HepG2 (cell line): ENCODE results near the gene SLC19A1. TPM values are rescaled to one million over a fixed set of nuclear protein-coding genes. Genes with fewer than 3 reads are reported as not detected.

Experiments used
- ATAC-seq: fragments of 200-7000 bp; cut with Tn5 transposase; 3 replicates; pipeline ENCODE4 v1.9.1; 2020; ENCODE audit warnings: mild to moderate bottlenecking, moderate library complexity
- BruUV-seq: library from RNA; stranded (reverse); fragments of 400-500 nt; replicated peaks from 2 replicates; lab custom pipeline; 2021; lab: Mats Ljungman, UMichigan
- CTCF ChIA-PET: fragments of 300-600 bp; formaldehyde crosslinking; extraction: SDS; loops from one replicate; lab custom pipeline; 2021; ENCODE audit warnings: low total read pairs, inconsistent platforms, low intra/inter-chr PET ratio; lab: Yijun Ruan, JAX
- POLR2A ChIA-PET: fragments of 350-600 bp; sonication (Branson Sonifier 250); formaldehyde crosslinking; loops from one replicate; lab custom pipeline; 2020; ENCODE audit warnings: antibody characterized with exemption, inconsistent platforms; lab: Yijun Ruan, JAX
- DNase-seq: peaks from one replicate; pipeline ENCODE4 v3.0.0-alpha.2; 2015; ENCODE audit warnings: low spot score
- FAIRE-seq: peaks from 3 replicates; lab custom pipeline; 2011; peaks lifted over from hg19 to GRCh38; lab: Jason Lieb, UNC
- H2AFZ ChIP-seq: one replicate; pipeline ENCODE4 v1.6.1; 2011; ENCODE audit warnings: low read length, inconsistent platforms
- H3K27ac ChIP-seq: fragments of 300-600 bp; 3 replicates; pipeline ENCODE4 v1.8.0; 2011; ENCODE audit warnings: mixed run types, mild to moderate bottlenecking, mixed read lengths, low read length, inconsistent platforms; ENCODE audit not compliant: insufficient read depth; ENCODE audit errors: extremely low read length
- H3K27me3 ChIP-seq, 2 experiments: fragments of 200-600 bp in 1 of 2; 2 replicates in 1 of 2; 3 replicates in 1 of 2; pipeline versions ENCODE4 v1.6.0 to v1.8.0; 2011; ENCODE audit warnings: low read length in 2 of 2, mild to moderate bottlenecking in 2 of 2, moderate library complexity in 2 of 2, inconsistent platforms in 1 of 2; ENCODE audit not compliant: insufficient read depth in 2 of 2, control insufficient read depth in 1 of 2
- H3K36me3 ChIP-seq, 2 experiments: fragments of 200-600 bp in 1 of 2; replicated peaks in 1 of 2; 2 replicates in 1 of 2; 3 replicates in 1 of 2; pipeline versions ENCODE4 v1.5.1 to v1.8.0; 2011; ENCODE audit warnings: low read length in 2 of 2, inconsistent platforms in 1 of 2; ENCODE audit not compliant: insufficient read depth in 2 of 2, control insufficient read depth in 1 of 2
- H3K4me1 ChIP-seq: 2 replicates; pipeline ENCODE4 v1.5.1; 2012; ENCODE audit warnings: low read length, inconsistent platforms; ENCODE audit not compliant: insufficient read depth
- H3K4me2 ChIP-seq: 2 replicates; pipeline ENCODE4 v1.6.0; 2011; ENCODE audit warnings: low read depth, low read length, inconsistent platforms
- H3K4me3 ChIP-seq, 3 experiments: fragments of 200-600 bp in 1 of 3; sonication (generic), shearing (Covaris generic) in 1 of 3; replicated peaks in 1 of 3; 2 replicates each; pipeline ENCODE4 v1.5.1; 2011 to 2016; ENCODE audit warnings: low read length in 3 of 3, inconsistent platforms in 2 of 3, low read depth in 2 of 3, mild to moderate bottlenecking in 2 of 3, control low read depth in 1 of 3, mixed read lengths in 1 of 3; ENCODE audit not compliant: insufficient read depth in 1 of 3
- H3K79me2 ChIP-seq: one replicate; pipeline ENCODE4 v1.6.1; 2011; ENCODE audit warnings: low read length, inconsistent platforms; ENCODE audit not compliant: insufficient read depth
- H3K9ac ChIP-seq: 2 replicates; pipeline ENCODE4 v1.6.0; 2011; ENCODE audit warnings: mild to moderate bottlenecking, low read depth, low read length, inconsistent platforms; ENCODE audit not compliant: insufficient read depth
- H3K9me3 ChIP-seq: 2 replicates; pipeline ENCODE4 v1.5.1; 2012; ENCODE audit warnings: mild to moderate bottlenecking, low read length
- H4K20me1 ChIP-seq: 2 replicates; pipeline ENCODE4 v1.6.0; 2011; ENCODE audit warnings: inconsistent platforms, mild to moderate bottlenecking, low read length, moderate library complexity; ENCODE audit not compliant: insufficient read depth
- CHCHD3 ChIP-seq: sonication (generic); formaldehyde crosslinking; IDR thresholded peaks from 2 replicates; pipeline ENCODE4 v1.8.0; 2022; ENCODE audit warnings: mild to moderate bottlenecking, missing genetic modification reagents, moderate library complexity
- CREBL2 ChIP-seq: sonication (generic); formaldehyde crosslinking; IDR thresholded peaks from 2 replicates; pipeline ENCODE4 v1.8.1; 2023; ENCODE audit warnings: missing genetic modification reagents, mild to moderate bottlenecking, borderline replicate concordance
- HNF1B ChIP-seq: sonication (generic); formaldehyde crosslinking; IDR thresholded peaks from 2 replicates; pipeline ENCODE4 v1.5.1; 2020; ENCODE audit warnings: mild to moderate bottlenecking, moderate library complexity, missing genetic modification reagents
- HNRNPL ChIP-seq: fragments of 200-400 bp; formaldehyde crosslinking; IDR thresholded peaks from 2 replicates; pipeline ENCODE4 v1.6.1; 2017; ENCODE audit warnings: mild to moderate bottlenecking, low read depth, low read length
- TEAD3 ChIP-seq: optimal IDR thresholded peaks from 2 replicates; pipeline ENCODE3; 2016; ENCODE audit warnings: borderline replicate concordance
- ZBTB26 ChIP-seq: IDR thresholded peaks from 2 replicates; pipeline ENCODE4 v1.6.1; 2016; ENCODE audit warnings: missing compliant biosample characterization, missing genetic modification reagents, borderline replicate concordance
- ZFX ChIP-seq: sonication (generic); formaldehyde crosslinking; IDR thresholded peaks from 2 replicates; pipeline ENCODE4 v1.4.0; 2020; ENCODE audit warnings: mild to moderate bottlenecking, low read depth, missing genetic modification reagents, moderate library complexity
- ZNF446 ChIP-seq: sonication (generic); formaldehyde crosslinking; IDR thresholded peaks from 2 replicates; pipeline ENCODE4 v1.5.0; 2020; ENCODE audit warnings: mild to moderate bottlenecking, missing genetic modification reagents
- ZNF501 ChIP-seq: sonication (generic); formaldehyde crosslinking; IDR thresholded peaks from 2 replicates; pipeline ENCODE4 v1.5.1; 2020; ENCODE audit warnings: mild to moderate bottlenecking, moderate library complexity, missing genetic modification reagents
- ZNF556 ChIP-seq: sonication (generic); formaldehyde crosslinking; IDR thresholded peaks from 2 replicates; pipeline ENCODE4 v1.4.0; 2020; ENCODE audit warnings: mild to moderate bottlenecking, missing genetic modification reagents, borderline replicate concordance
- ZNF607 ChIP-seq: sonication (generic); formaldehyde crosslinking; IDR thresholded peaks from 2 replicates; pipeline ENCODE4 v1.5.1; 2020; ENCODE audit warnings: missing genetic modification reagents, mild to moderate bottlenecking, borderline replicate concordance
- ZNF687 ChIP-seq: sonication (generic); formaldehyde crosslinking; IDR thresholded peaks from 2 replicates; pipeline ENCODE4 v1.5.1; 2020; ENCODE audit warnings: mild to moderate bottlenecking, missing genetic modification reagents, moderate library complexity
- WGBS: methylation state at CpG from one replicate; pipeline ENCODE4 v1.1.6; 2017; ENCODE audit warnings: low lambda C conversion rate; 5-methylcytosine and 5-hydroxymethylcytosine counted together
- in situ Hi-C: cut with HindIII; loops from 2 replicates; pipeline ENCODE4 v1.10.0; 2017; ENCODE audit warnings: low pct_unique_long_range_greater_than_20kb; ENCODE audit not compliant: extremely low pct_ligation_motif_present
- intact Hi-C: fragments of 100-400 bp; cut with micrococcal nuclease; formaldehyde crosslinking; loops from one replicate; pipeline ENCODE4 v1.10.0; 2022; ENCODE audit not compliant: unreplicated experiment
- polyA plus RNA-seq, 8 experiments: library from polyadenylated mRNA; depleted of rRNA in 3 of 8; stranded (reverse) in 7 of 8; unstranded in 1 of 8; fragments of >200 nt; fragmentation: Illumina TruSeq in 4 of 8; extraction: Trizol in 4 of 8; gene quantifications; 2 replicates each; pipeline versions ENCODE4 v1.2.1 to v1.2.3, GENCODE V29; 2011 to 2016; ENCODE audit warnings: low read depth in 4 of 8, missing spikeins in 1 of 8, mixed read lengths in 1 of 8; ENCODE audit not compliant: insufficient read depth in 1 of 8
- total RNA-seq, 5 experiments: library from RNA; depleted of rRNA; stranded (reverse); fragments of >200 nt; fragmentation: Illumina TruSeq; extraction: Trizol; gene quantifications; 2 replicates each; pipeline ENCODE4 v1.2.3, GENCODE V29; 2016; ENCODE audit warnings: low read depth in 1 of 5
- TF ChIP-seq, protein P1 (sequence below): sonication (generic); formaldehyde crosslinking; conservative IDR thresholded peaks from 2 replicates; pipeline ENCODE4 v1.8.1; 2023; ENCODE audit warnings: missing genetic modification reagents

Gene SLC19A1
- total and polyA plus RNA-seq, 2 of the 13 experiments (the other 11 are each of a cell fraction or from before 2014, with no cell fraction given): 21.8 to 23.0 TPM

DNA sequence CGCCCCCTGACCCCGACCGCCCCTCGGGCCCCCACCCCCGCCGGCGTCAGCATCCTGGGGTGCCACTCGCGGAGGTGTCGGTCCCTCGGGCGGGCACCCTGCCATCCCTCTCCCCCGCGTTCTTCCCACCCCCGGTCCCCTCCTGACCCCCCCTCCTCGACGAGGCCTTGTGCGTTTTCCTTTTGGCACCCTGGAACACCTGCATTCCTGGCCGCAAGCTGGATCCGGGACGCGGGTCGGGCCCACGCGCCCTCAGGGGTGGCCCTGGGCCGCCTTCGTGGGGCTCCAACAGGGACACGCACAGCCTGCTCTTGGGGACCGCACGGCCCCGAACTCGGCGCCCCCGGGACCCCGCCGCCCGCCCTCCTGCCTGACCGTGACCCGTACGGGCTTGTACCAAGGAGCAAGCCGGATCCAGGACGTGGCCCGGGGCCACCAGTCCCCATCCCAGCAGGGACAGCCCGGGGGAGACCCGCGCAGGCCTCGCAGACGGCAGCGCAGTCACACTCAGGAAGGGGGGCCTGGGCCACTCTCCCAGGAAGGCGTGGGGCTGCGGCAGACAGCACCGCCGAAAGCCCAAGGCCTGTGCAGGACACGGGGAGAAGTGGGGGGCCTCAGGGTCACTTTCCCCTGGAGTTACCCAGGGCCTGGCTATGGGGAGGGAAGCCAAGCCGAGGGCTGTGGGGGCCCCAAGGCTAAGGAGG lies 579 bp upstream of the SLC19A1 start:
- peak overlapping the region; percentile 52; the same call in 1 of the 2 replicates for H3K9ac ChIP-seq
- POLR2A ChIA-PET: interaction anchor here (0.6 to 2.4 kb wide), 3 partner anchors 18 to 73 kb away, joined by 3 to 15 read pairs (median 3); no protein-coding TSS in a partner anchor
- ATAC-seq: no peak
- TF ChIP-seq ZBTB26 (CRISPR knock-in tag) (0 out of 2 replicates have a peak, but pooled peaks have one; percentile 27), ZFX (CRISPR knock-in tag) (peak; percentile 15; the same call in 1 of the 2 replicates), HNRNPL (no peak), CHCHD3 (CRISPR knock-in tag) (0 out of 2 replicates have a peak, but pooled peaks have one; percentile 38), ZNF556 (CRISPR knock-in tag) (0 out of 2 replicates have a peak, but pooled peaks have one; percentile 47), ZNF607 (CRISPR knock-in tag) (0 out of 2 replicates have a peak, but pooled peaks have one; percentile 43), HNF1B (peak; percentile 47; the same call in 1 of the 2 replicates), ZNF687 (CRISPR knock-in tag) (peak; percentile 6; the same call in 1 of the 2 replicates), ZNF446 (CRISPR knock-in tag) (no peak), ZNF501 (CRISPR knock-in tag) (0 out of 2 replicates have a peak, but pooled peaks have one; percentile 39), TEAD3 (CRISPR knock-in tag) (no peak), CREBL2 (CRISPR knock-in tag) (no peak)
- TF ChIP-seq, protein P1, sequence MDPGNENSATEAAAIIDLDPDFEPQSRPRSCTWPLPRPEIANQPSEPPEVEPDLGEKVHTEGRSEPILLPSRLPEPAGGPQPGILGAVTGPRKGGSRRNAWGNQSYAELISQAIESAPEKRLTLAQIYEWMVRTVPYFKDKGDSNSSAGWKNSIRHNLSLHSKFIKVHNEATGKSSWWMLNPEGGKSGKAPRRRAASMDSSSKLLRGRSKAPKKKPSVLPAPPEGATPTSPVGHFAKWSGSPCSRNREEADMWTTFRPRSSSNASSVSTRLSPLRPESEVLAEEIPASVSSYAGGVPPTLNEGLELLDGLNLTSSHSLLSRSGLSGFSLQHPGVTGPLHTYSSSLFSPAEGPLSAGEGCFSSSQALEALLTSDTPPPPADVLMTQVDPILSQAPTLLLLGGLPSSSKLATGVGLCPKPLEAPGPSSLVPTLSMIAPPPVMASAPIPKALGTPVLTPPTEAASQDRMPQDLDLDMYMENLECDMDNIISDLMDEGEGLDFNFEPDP (CRISPR knock-in tag): no peak

More for the DNA sequence above, 579 bp upstream of the SLC19A1 start:
- Histone ChIP-seq H3K27ac (no peak overlapping the region), H3K79me2 (peaks cover 38% of the 10 kb centered on the region), H3K4me2 (peak overlapping the region; percentile 68), H3K27me3 (peaks cover 3 to 30% of the 10 kb centered on the region in 2 experiments; a peak in 4 of 5 replicates), H2AFZ (no peak overlapping the region), H3K4me3 (peak overlapping the region; percentile 40 to 80 (median 77); a peak in 5 of 6 replicates), H3K4me1 (peaks cover 58% of the 10 kb centered on the region), H3K9me3 (no peaks in the 10 kb centered on the region), H3K36me3 (no peaks in the 10 kb centered on the region), H4K20me1 (no peaks in the 10 kb centered on the region)
- CTCF ChIA-PET: no interaction called here
- intact Hi-C loops: no loop called here
- no peak for FAIRE-seq
- 8% methylated on average over 19 of the region's 55 CpGs for WGBS
- in situ Hi-C loops: no loop called here
- DNase-seq: no peak
- no TSS peak for BruUV-seq
